ENCODE measurements around the gene L1CAM.

DNA sequence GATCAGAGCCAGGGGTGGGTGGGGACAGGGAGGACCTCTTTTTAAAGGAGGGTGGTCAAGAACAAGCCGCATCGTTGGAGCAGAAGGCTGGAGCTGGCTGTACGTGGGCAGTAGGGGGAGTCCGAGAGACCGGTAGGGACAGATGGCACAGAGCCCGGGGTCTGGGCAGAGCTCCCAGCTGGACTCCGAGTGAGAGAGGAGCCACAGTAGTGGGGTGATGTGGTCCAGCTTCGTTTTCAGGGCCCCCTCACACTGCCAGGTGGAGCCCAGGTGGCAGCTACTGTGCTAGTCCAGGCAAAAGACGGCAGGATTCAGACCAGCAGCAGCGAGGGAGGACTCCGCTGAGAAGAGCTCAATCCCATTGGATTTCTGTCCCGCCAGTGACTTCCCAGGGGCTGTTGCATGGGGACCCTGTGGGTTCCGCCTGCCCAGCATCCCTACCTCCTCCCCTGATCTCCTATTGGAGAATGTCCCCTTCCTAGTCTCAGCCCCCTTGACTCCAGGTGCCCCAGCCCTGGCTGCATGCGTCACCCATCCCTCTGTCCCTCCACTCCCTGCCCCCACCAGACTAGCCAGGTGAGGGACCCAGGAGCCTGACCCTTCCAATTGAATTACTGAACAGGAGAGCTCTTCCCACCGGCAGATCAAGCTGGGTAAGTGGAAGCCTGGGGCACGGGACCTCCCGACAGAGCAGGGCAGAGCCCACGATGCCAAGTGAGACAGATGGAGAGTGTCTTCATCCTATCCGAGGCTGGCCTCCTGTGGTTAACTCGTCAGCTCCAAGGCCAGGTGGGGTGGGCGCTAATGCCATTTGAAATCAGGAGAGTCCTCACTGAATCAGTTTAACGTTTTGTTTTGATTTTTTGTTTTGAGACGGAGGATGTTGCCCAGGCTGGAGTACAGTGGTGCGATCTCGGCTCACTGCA, 37.2 kb upstream of the L1CAM start:
- TF ChIP-seq, protein P1, sequence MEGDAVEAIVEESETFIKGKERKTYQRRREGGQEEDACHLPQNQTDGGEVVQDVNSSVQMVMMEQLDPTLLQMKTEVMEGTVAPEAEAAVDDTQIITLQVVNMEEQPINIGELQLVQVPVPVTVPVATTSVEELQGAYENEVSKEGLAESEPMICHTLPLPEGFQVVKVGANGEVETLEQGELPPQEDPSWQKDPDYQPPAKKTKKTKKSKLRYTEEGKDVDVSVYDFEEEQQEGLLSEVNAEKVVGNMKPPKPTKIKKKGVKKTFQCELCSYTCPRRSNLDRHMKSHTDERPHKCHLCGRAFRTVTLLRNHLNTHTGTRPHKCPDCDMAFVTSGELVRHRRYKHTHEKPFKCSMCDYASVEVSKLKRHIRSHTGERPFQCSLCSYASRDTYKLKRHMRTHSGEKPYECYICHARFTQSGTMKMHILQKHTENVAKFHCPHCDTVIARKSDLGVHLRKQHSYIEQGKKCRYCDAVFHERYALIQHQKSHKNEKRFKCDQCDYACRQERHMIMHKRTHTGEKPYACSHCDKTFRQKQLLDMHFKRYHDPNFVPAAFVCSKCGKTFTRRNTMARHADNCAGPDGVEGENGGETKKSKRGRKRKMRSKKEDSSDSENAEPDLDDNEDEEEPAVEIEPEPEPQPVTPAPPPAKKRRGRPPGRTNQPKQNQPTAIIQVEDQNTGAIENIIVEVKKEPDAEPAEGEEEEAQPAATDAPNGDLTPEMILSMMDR (IDR thresholded peaks at IDR 0.05; ENCODE audit: insufficient read depth, low read length, poor library complexity, severe bottlenecking): no peak
- TF ChIP-seq EZH2phosphoT487 (conservative IDR thresholded peaks at IDR 0.05; ENCODE audit: low read length): no peak
